ENCODE results near the gene C1orf198. TPM values are rescaled to one million over a fixed set of nuclear protein-coding genes. Genes with fewer than 3 reads are reported as not detected.

C1orf198 gene
- total and polyA plus RNA-seq, 8 donors: 16.5 to 35.3 (median 20.7) TPM

DNA sequence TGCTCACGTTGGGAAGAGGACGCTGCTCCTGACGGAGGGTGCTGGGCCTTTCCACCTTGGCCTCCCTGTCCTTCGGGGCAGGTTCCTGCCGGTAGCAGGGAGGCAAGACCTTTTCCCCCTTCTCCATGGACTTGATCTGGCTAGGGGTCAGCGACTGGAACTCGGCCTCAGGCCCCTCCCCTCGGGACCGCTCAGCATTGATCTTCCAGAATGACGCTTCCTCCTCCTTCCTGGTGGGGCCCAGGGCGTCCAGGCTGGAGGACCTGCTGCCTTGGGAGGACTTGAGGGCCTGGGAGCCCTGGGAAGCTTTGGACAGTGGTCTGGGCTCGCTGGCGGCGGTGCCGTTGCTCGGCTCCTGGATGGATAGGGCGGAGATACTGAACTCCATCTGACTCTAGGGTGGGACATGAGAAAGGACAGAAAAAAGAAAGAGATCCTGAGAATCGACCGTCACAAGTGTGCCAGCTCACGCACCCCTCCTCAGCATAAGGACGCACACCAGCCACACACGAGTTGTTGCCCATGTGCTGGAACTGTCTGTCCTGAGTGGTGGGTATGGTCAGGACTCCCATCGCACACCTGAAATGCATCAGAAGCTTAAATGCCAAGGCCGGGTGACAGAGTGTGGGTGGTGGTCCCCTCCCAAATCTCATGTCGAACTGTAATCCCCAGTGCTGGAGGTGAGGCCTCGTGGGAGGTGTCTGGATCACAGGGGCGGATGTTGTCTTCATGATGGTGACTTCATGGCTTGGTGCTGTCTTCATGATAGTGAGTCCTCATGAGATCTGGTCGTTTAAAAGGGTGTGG lies 24.6 kb downstream of the C1orf198 start:
- 92 to 95% methylated on average over 27 to 28 of the region's 28 CpGs for WGBS, 2 donors
- DNase-seq (no peak), ATAC-seq (no peak), FAIRE-seq (no peak)
- Histone ChIP-seq H3K27me3 (no peaks in the 10 kb centered on the region), H3K4me1 (no peaks in the 10 kb centered on the region), H3K4me3 (no peak overlapping the region), H3K36me3 (peaks cover 0 to 44% (median 10%) of the 10 kb centered on the region in 3 donors), H3K27ac (no peak overlapping the region), H3K9me3 (no peaks in the 10 kb centered on the region)
- intact Hi-C loops (cut with DNase I): no loop called here
- TF ChIP-seq, protein P1, sequence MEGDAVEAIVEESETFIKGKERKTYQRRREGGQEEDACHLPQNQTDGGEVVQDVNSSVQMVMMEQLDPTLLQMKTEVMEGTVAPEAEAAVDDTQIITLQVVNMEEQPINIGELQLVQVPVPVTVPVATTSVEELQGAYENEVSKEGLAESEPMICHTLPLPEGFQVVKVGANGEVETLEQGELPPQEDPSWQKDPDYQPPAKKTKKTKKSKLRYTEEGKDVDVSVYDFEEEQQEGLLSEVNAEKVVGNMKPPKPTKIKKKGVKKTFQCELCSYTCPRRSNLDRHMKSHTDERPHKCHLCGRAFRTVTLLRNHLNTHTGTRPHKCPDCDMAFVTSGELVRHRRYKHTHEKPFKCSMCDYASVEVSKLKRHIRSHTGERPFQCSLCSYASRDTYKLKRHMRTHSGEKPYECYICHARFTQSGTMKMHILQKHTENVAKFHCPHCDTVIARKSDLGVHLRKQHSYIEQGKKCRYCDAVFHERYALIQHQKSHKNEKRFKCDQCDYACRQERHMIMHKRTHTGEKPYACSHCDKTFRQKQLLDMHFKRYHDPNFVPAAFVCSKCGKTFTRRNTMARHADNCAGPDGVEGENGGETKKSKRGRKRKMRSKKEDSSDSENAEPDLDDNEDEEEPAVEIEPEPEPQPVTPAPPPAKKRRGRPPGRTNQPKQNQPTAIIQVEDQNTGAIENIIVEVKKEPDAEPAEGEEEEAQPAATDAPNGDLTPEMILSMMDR (IDR thresholded peaks at IDR 0.05): no peak

DNA sequence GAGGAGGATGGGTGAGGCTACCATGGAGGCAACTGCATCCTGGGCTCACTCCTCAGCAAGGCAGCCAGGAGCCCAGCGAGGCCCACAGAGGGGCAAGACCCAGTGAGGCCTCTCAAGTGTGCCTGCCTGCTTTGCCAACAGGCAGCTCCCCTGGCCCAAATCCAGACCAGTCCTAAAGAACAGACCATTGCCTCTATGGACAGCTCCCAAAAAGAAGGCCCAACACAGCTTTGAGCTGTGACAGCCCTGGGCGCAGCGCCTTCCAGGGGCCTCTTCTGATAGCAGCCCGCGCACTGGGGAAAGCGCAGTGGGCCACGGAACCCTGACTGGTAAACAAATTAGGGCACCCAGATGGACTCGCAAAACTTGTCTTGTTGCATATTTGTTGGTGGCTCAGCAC lies 25.5 kb downstream of the C1orf198 start:
- no peak for ATAC-seq
- FAIRE-seq: no peak
- TF ChIP-seq, protein P1 (IDR thresholded peaks at IDR 0.05): no peak
- no peak overlapping the region for H3K4me3 ChIP-seq
- intact Hi-C loops (cut with DNase I): no loop called here
- no peaks in the 10 kb centered on the region for H3K4me1 ChIP-seq
- no peak overlapping the region for H3K27ac ChIP-seq
- H3K9me3 ChIP-seq: no peaks in the 10 kb centered on the region
- no peak for DNase-seq
- peaks cover 0 to 53% (median 10%) of the 10 kb centered on the region in 3 donors for H3K36me3 ChIP-seq
- WGBS, 2 donors: 95% methylated on average over 8 of the region's 8 CpGs
- H3K27me3 ChIP-seq: no peaks in the 10 kb centered on the region

DNA sequence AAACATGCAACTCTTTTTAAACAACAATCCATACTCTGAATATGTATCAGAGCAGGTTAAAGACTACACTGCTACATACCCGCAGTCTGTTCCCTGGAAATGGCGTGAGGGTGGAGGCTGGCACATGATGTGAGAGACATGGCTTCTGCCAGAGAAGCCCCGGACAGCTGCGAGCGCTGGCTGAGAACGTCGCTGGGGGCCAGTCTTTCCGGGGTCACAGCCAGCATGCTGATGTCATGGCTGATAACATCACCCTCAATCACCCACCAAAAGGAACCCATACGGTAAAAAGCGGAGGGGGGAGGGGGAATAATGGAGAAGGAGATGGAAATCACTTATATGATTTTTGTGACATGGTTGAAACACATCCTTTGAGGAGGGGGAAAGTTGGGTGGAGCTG lies 29.1 kb downstream of the C1orf198 start:
- Histone ChIP-seq H3K9me3 (no peaks in the 10 kb centered on the region), H3K27ac (no peak overlapping the region), H3K4me1 (no peaks in the 10 kb centered on the region), H3K27me3 (no peaks in the 10 kb centered on the region), H3K4me3 (no peak overlapping the region), H3K36me3 (peaks cover 0 to 53% (median 10%) of the 10 kb centered on the region in 3 donors)
- DNase-seq (no peak), FAIRE-seq (no peak), ATAC-seq (no peak)
- TF ChIP-seq, protein P1 (IDR thresholded peaks at IDR 0.05): no peak
- 86 to 90% methylated on average over 10 of the region's 10 CpGs for WGBS, 2 donors
- intact Hi-C loops (cut with DNase I): no loop called here

DNA sequence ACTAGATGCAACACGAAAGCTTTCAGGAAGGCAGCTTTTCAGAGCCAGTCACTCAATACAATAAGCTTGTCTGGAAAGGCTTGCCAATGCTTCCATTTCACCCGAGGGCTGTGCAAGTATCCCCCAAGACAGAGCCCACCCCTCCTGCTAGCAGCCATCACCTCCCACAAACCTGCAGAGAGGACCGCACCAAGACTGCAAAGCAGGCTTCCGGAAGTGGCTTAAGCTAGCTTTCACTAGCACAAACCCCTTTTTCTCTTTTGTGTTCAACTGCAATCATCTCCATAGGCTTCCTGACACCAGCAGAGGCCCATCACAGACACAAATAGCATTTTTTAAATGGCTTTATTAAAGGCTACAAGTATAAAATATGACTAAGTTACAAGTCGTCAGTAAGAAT lies 31.5 kb downstream of the C1orf198 start:
- no peaks in the 10 kb centered on the region for H3K27me3 ChIP-seq
- TF ChIP-seq, protein P1 (IDR thresholded peaks at IDR 0.05): no peak
- no peaks in the 10 kb centered on the region for H3K9me3 ChIP-seq
- H3K27ac ChIP-seq: no peak overlapping the region
- H3K36me3 ChIP-seq: peaks cover 0 to 32% (median 0%) of the 10 kb centered on the region in 3 donors
- no peak for ATAC-seq
- FAIRE-seq: no peak
- no peak for DNase-seq
- H3K4me3 ChIP-seq: no peak overlapping the region
- H3K4me1 ChIP-seq: no peaks in the 10 kb centered on the region
- intact Hi-C loops (cut with DNase I): no loop called here
- 92 to 93% methylated on average over 5 of the region's 5 CpGs for WGBS, 2 donors

DNA sequence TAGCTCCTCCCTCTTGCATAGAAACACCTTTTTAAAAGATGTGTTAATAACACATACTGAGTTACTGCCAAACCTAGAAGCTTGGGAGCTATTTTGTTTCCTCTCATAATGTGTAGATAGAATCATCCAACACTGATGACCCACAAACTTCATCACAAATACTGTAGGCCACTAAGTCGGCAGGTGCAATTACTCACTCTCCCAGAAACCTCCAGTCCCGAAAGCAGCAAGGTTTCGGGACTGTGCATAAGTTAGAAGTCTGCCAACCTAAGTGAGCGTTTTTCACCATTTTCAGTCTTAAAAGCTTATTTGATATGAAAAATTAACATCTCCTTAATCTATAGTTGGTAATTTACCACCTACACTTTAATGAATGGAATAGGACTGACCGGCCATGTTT lies 32.0 kb downstream of the C1orf198 start:
- TF ChIP-seq, protein P1 (IDR thresholded peaks at IDR 0.05): no peak
- Histone ChIP-seq H3K27me3 (no peaks in the 10 kb centered on the region), H3K4me3 (no peak overlapping the region), H3K4me1 (no peaks in the 10 kb centered on the region), H3K9me3 (no peaks in the 10 kb centered on the region), H3K36me3 (peaks cover 0 to 28% (median 0%) of the 10 kb centered on the region in 3 donors), H3K27ac (no peak overlapping the region)
- FAIRE-seq (no peak), ATAC-seq (no peak), DNase-seq (no peak)
- intact Hi-C loops (cut with DNase I): no loop called here
- WGBS, 2 donors: 95 to 96% methylated on average over 5 of the region's 5 CpGs
